T47D (cell line): ENCODE results near the gene CYGB.
"Not testable (repeated sequence)": the region's sequence is repeated elsewhere in the genome, so short reads cannot be mapped to it uniquely, and the experiment has no call there.

Experiments used
- DNase-seq, 2 experiments: peaks; one replicate each; pipeline versions ENCODE4 v3.0.0 to v3.0.0-alpha.2; 2011 to 2012; ENCODE audit warnings: low read depth in 1 of 2, low spot score in 1 of 2
- JUND ChIP-seq: IDR thresholded peaks from 2 replicates; pipeline ENCODE4 v1.6.1; 2012; ENCODE audit warnings: low read depth
- in situ Hi-C: cut with HindIII; loops from 2 replicates; pipeline ENCODE4 v1.10.0; 2016; ENCODE audit warnings: low sequenced_read_pairs, low pct_unique_long_range_greater_than_20kb

Gene CYGB

GRCh38 chr17:76534831-76535732, 2.4 kb downstream of the CYGB start:
- in situ Hi-C loops, result no loop called here
- DNase-seq, result no peak
- TF ChIP-seq JUND, result no peak

- in situ Hi-C loops, DNase-seq: not testable (repeated sequence)
Observed at GRCh38 chr17:76533640-76534359, 3.7 kb downstream of the CYGB start.

- in situ Hi-C loops, result no loop called here
- no peak for DNase-seq
Observed at GRCh38 chr17:76532072-76532651, 5.3 kb downstream of the CYGB start.

GRCh38 chr17:76531486-76532038, 5.9 kb downstream of the CYGB start:
- in situ Hi-C loops, result no loop called here
- DNase-seq, result no peak

More at GRCh38 chr17:76532072-76532651, 5.3 kb downstream of the CYGB start:
- no peak for TF ChIP-seq JUND

GRCh38 chr17:76530811-76531485, 6.6 kb downstream of the CYGB start:
- no peak for DNase-seq
- no peak for TF ChIP-seq JUND
- in situ Hi-C loops, result no loop called here

More at GRCh38 chr17:76531486-76532038, 5.9 kb downstream of the CYGB start:
- TF ChIP-seq JUND, result no peak

- no peak for DNase-seq
- in situ Hi-C loops, result no loop called here
- no peak for TF ChIP-seq JUND
Observed at GRCh38 chr17:76530095-76530723, 7.3 kb downstream of the CYGB start.

GRCh38 chr17:76529224-76530094, 8.1 kb downstream of the CYGB start:
- TF ChIP-seq JUND, result no peak
- no peak for DNase-seq

GRCh38 chr17:76528528-76529223, 8.8 kb downstream of the CYGB start:
- no peak for TF ChIP-seq JUND
- in situ Hi-C loops, result no loop called here
- DNase-seq, result no peak

More at GRCh38 chr17:76529224-76530094, 8.1 kb downstream of the CYGB start:
- in situ Hi-C loops, result no loop called here

GRCh38 chr17:76528156-76528527, 9.4 kb downstream of the CYGB start:
- in situ Hi-C loops, result no loop called here
- DNase-seq, result no peak
- no peak for TF ChIP-seq JUND

- no peak for DNase-seq
- no peak for TF ChIP-seq JUND
- in situ Hi-C loops, result no loop called here
Observed at GRCh38 chr17:76527430-76528111, 9.9 kb downstream of the CYGB start.

- in situ Hi-C loops, DNase-seq: not testable (repeated sequence)
Observed at GRCh38 chr17:76527016-76527415, 10.5 kb downstream of the CYGB start.

- DNase-seq, in situ Hi-C loops: not testable (repeated sequence)
Observed at GRCh38 chr17:76525513-76525833, 12.0 kb downstream of the CYGB start.
